Ovary (tissue), 3 donors: ENCODE measurements around the gene NPPC.

ENCODE experiments used
- POLR2A ChIP-seq: fragments of 450-650 bp; IDR thresholded peaks from one replicate; pipeline ENCODE4 v1.6.1; 2017; ENCODE audit warnings: antibody characterized with exemption, mild to moderate bottlenecking, moderate library complexity
- TF ChIP-seq, protein P1 (sequence below), 3 donors: fragments of 450-650 bp in 2 of 3; fragments of 200-600 bp in 1 of 3; IDR thresholded peaks; one replicate each; pipeline versions ENCODE4 v1.5.1 to v1.8.0; 2016 to 2022; ENCODE audit warnings: antibody characterized with exemption in 3 of 3, mild to moderate bottlenecking in 1 of 3
- donor health status: DM: no; HTN: no; CAD: no.

DNA sequence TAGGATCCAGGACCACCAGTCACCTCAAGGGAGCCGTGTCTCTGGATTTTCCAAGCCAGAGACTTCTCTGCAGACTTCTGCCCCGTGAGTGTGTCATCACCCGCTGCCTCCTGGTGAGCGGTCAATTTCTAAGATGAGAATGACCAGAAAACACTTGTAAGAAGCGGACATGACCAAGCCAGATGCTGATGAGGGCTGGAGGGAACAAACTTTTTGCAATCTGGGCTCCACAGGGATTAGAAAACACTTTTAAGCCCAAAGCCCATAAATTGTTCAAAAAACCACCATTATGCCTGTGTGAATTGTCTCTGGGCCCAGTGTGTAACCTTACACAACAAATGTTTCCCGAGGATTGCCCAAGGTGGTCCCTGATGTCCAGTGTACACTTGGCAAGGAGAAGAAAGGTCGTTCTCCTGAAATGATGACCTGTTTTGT, 5.3 kb upstream of the NPPC start:
- TF ChIP-seq, protein P1, sequence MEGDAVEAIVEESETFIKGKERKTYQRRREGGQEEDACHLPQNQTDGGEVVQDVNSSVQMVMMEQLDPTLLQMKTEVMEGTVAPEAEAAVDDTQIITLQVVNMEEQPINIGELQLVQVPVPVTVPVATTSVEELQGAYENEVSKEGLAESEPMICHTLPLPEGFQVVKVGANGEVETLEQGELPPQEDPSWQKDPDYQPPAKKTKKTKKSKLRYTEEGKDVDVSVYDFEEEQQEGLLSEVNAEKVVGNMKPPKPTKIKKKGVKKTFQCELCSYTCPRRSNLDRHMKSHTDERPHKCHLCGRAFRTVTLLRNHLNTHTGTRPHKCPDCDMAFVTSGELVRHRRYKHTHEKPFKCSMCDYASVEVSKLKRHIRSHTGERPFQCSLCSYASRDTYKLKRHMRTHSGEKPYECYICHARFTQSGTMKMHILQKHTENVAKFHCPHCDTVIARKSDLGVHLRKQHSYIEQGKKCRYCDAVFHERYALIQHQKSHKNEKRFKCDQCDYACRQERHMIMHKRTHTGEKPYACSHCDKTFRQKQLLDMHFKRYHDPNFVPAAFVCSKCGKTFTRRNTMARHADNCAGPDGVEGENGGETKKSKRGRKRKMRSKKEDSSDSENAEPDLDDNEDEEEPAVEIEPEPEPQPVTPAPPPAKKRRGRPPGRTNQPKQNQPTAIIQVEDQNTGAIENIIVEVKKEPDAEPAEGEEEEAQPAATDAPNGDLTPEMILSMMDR (IDR thresholded peaks at IDR 0.05): no peak
- no peak for TF ChIP-seq POLR2A
